NB4 (cell line): ENCODE data around the gene LRPPRC.

Experiments used
- MYC ChIP-seq: IDR thresholded peaks from 2 replicates; pipeline ENCODE4 v1.6.1; 2011; ENCODE audit warnings: low read depth, low read length
- POLR2A ChIP-seq: IDR thresholded peaks from 2 replicates; pipeline ENCODE4 v1.6.1; 2011; ENCODE audit warnings: mild to moderate bottlenecking; ENCODE audit not compliant: insufficient read length; ENCODE audit errors: extremely low read depth
- TF ChIP-seq, protein P1 (sequence below): IDR thresholded peaks from one replicate; pipeline ENCODE4 v1.5.1; 2012; ENCODE audit warnings: low read depth, low read length

DNA sequence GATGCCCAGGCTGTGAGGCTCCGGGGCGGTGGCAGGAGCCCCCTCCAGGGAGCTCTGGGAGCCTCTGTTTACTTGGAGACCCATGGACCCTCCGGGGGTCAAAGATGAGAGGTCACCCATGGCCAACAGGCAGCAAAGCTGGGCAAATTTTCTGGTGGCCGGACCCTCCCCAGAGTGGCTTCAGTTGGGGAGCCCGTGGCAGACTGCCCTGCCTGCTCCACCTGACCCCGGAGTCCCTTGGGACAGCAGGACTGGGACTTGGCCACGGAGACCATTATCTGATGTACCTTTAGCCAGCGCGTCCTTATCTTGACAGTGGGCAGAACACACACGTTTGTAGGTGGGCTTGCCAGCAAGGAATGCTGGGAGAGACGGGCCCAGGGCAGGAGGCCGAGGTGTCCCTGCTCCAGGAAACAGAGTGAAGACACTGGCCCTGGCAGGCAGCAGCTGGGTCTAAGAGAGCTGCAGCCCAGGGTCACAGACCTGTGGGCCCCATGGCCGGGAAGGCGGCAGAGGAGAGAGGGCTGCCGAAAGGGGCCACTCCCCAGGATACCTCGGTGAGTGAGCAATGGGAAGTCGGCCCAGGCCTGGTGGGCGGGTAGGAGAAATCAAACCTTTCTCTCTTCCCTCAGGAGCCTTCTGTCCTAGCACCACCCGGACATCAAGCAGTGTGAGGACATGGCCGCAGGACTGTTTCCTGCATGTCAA is 157.1 kb downstream of the LRPPRC start, which contains the start of the genes ABCG5 and ABCG8:
- TF ChIP-seq, protein P1, sequence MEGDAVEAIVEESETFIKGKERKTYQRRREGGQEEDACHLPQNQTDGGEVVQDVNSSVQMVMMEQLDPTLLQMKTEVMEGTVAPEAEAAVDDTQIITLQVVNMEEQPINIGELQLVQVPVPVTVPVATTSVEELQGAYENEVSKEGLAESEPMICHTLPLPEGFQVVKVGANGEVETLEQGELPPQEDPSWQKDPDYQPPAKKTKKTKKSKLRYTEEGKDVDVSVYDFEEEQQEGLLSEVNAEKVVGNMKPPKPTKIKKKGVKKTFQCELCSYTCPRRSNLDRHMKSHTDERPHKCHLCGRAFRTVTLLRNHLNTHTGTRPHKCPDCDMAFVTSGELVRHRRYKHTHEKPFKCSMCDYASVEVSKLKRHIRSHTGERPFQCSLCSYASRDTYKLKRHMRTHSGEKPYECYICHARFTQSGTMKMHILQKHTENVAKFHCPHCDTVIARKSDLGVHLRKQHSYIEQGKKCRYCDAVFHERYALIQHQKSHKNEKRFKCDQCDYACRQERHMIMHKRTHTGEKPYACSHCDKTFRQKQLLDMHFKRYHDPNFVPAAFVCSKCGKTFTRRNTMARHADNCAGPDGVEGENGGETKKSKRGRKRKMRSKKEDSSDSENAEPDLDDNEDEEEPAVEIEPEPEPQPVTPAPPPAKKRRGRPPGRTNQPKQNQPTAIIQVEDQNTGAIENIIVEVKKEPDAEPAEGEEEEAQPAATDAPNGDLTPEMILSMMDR, result no peak
- no peak for TF ChIP-seq POLR2A
- TF ChIP-seq MYC, result no peak
